ENCODE data around the gene MADD. TPM values are rescaled to one million over a fixed set of nuclear protein-coding genes. Genes with fewer than 3 reads are reported as not detected.

The MADD gene
- total and polyA plus RNA-seq, 10 of the 15 experiments (the other 5 are each of a cell fraction or from before 2014, with no cell fraction given) = 0.47 to 35.4 (median 17.6) TPM

GRCh38 chr11:47257517-47258316, 12.2 kb upstream of the MADD start, which contains the start of gene NR1H3:
Gene NR1H3 (plus strand): TSS chr11:47257996. CDS start chr11:47259217, 1,221 bp downstream.
- no peaks in the 10 kb centered on the region for H3K27me3 ChIP-seq (replicated peaks in 1 of 2; ENCODE audit: control insufficient read depth in 2 of 2, insufficient read depth in 2 of 2, low read length in 1 of 2)
- ChIA-PET SMC1A (ENCODE audit: uncharacterized antibody, unreplicated experiment) (interaction anchor here (0.9 to 2.8 kb wide), 6 partner anchors 9 to 197 kb away, joined by 3 to 35 read pairs (median 4); partner anchors contain the start of genes ACP2 and ARFGAP2), CTCF (interaction anchor here (1.1 to 3.6 kb wide), 11 partner anchors 9 to 168 kb away, joined by 3 to 33 read pairs (median 5); partner anchors contain the start of genes ACP2, DDB2, MADD and PACSIN3), POLR2A (interaction anchor here (1.0 kb wide), 1 partner anchor 9 kb away, joined by 3 read pairs; no protein-coding TSS in a partner anchor), RAD21 (ENCODE audit: unreplicated experiment) (interaction anchor here (2.7 kb wide), 2 partner anchors 43 to 154 kb away, joined by 11 to 16 read pairs; partner anchors contain the start of gene DDB2)
- no peaks in the 10 kb centered on the region for H4K20me1 ChIP-seq (ENCODE audit: control insufficient read depth, insufficient read depth)
- no peak within 1 kb of the TSS for H3K9ac ChIP-seq (ENCODE audit: control insufficient read depth, insufficient read depth, low read length)
- H2AFZ ChIP-seq (ENCODE audit: control insufficient read depth, low read depth, low read length) = no peak within 1 kb of the TSS
- no peak within 1 kb of the TSS for H3K27ac ChIP-seq (ENCODE audit: control insufficient read depth, insufficient read depth)
- no peaks in the 10 kb centered on the region for H3K36me3 ChIP-seq (ENCODE audit: control insufficient read depth in 2 of 2, insufficient read depth in 2 of 2, low read length in 1 of 2)
- in situ Hi-C loops (cut with MboI) (no loop called here), intact Hi-C loops (cut with micrococcal nuclease; ENCODE audit: unreplicated experiment) (no loop called here)
- H3K4me2 ChIP-seq (ENCODE audit: control insufficient read depth, insufficient read depth) = no peak within 1 kb of the TSS
- H3K4me1 ChIP-seq (ENCODE audit: control insufficient read depth, insufficient read depth, low read length) = no peaks in the 10 kb centered on the region
- FAIRE-seq (no peak), DNase-seq (ENCODE audit: low read depth, low spot score) (no peak), ATAC-seq (peak; percentile 45; the same call in 2 of the 3 replicates)
- no peaks in the 10 kb centered on the region for H3K79me2 ChIP-seq (ENCODE audit: control insufficient read depth, insufficient read depth, low read length)
- H3K4me3 ChIP-seq = no peak within 1 kb of the TSS
- H3K9me3 ChIP-seq (replicated peaks; ENCODE audit: control insufficient read depth, insufficient read depth, low read length) = no peaks in the 10 kb centered on the region
- BruUV-seq (replicated peaks) = no TSS peak
- WGBS (ENCODE audit: insufficient coverage, insufficient replicate concordance, low lambda C conversion rate, missing lambda C conversion rate) = 40% methylated on average over 10 of the region's 15 CpGs
- no peak for TF ChIP-seq RUNX3 (IDR thresholded peaks at IDR 0.05; ENCODE audit: low read length)
- TF ChIP-seq BHLHE40 (IDR thresholded peaks at IDR 0.05; ENCODE audit: borderline replicate concordance in 1 of 2, low read depth in 2 of 2, low read length in 1 of 2) = no peak
- TF ChIP-seq CBX5 (IDR thresholded peaks at IDR 0.05; ENCODE audit: low read depth) = no peak
- TF ChIP-seq SMC3 (IDR thresholded peaks at IDR 0.05; ENCODE audit: borderline replicate concordance, low read length) = peak; percentile 8; the same call in 1 of the 2 replicates
- TF ChIP-seq FOXK2 (IDR thresholded peaks at IDR 0.05) = no peak
- no peak for TF ChIP-seq USF2 (IDR thresholded peaks at IDR 0.05; ENCODE audit: borderline replicate concordance, low read depth, low read length)
- TF ChIP-seq, protein P1, sequence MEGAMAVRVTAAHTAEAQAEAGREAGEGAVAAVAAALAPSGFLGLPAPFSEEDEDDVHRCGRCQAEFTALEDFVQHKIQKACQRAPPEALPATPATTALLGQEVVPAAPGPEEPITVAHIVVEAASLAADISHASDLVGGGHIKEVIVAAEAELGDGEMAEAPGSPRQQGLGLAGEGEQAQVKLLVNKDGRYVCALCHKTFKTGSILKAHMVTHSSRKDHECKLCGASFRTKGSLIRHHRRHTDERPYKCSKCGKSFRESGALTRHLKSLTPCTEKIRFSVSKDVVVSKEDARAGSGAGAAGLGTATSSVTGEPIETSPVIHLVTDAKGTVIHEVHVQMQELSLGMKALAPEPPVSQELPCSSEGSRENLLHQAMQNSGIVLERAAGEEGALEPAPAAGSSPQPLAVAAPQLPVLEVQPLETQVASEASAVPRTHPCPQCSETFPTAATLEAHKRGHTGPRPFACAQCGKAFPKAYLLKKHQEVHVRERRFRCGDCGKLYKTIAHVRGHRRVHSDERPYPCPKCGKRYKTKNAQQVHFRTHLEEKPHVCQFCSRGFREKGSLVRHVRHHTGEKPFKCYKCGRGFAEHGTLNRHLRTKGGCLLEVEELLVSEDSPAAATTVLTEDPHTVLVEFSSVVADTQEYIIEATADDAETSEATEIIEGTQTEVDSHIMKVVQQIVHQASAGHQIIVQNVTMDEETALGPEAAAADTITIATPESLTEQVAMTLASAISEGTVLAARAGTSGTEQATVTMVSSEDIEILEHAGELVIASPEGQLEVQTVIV (IDR thresholded peaks at IDR 0.05; ENCODE audit: borderline replicate concordance, partially characterized antibody) = no peak
- TF ChIP-seq ZZZ3 (IDR thresholded peaks at IDR 0.05; ENCODE audit: control insufficient read depth, insufficient read length, low read depth) = no peak
- TF ChIP-seq EGR1 (IDR thresholded peaks at IDR 0.05; ENCODE audit: borderline replicate concordance in 1 of 2, low read depth in 2 of 2, low read length in 2 of 2) = peak in 1 of 2 experiments; percentile 7; a peak in 1 of 3 replicates
- TF ChIP-seq RAD21 (IDR thresholded peaks at IDR 0.05; ENCODE audit: insufficient read depth, low read depth, low read length) = peak; percentile 54
- no peak for TF ChIP-seq RBBP5 (conservative IDR thresholded peaks at IDR 0.05)
- TF ChIP-seq, protein P2, sequence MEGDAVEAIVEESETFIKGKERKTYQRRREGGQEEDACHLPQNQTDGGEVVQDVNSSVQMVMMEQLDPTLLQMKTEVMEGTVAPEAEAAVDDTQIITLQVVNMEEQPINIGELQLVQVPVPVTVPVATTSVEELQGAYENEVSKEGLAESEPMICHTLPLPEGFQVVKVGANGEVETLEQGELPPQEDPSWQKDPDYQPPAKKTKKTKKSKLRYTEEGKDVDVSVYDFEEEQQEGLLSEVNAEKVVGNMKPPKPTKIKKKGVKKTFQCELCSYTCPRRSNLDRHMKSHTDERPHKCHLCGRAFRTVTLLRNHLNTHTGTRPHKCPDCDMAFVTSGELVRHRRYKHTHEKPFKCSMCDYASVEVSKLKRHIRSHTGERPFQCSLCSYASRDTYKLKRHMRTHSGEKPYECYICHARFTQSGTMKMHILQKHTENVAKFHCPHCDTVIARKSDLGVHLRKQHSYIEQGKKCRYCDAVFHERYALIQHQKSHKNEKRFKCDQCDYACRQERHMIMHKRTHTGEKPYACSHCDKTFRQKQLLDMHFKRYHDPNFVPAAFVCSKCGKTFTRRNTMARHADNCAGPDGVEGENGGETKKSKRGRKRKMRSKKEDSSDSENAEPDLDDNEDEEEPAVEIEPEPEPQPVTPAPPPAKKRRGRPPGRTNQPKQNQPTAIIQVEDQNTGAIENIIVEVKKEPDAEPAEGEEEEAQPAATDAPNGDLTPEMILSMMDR (IDR thresholded peaks at IDR 0.05 in 2 of 3, conservative IDR thresholded peaks at IDR 0.05 in 1 of 3; ENCODE audit: control insufficient read depth in 2 of 3, extremely low read depth in 1 of 3, insufficient read depth in 1 of 3, low read depth in 3 of 3, low read length in 3 of 3) = peak in 2 of 3 experiments; percentile 22 to 43; a peak in 3 of 6 replicates
- no peak for TF ChIP-seq PAX8 (IDR thresholded peaks at IDR 0.05)
- TF ChIP-seq KLF5 (IDR thresholded peaks at IDR 0.05; ENCODE audit: partially characterized antibody) = no peak
- no peak for TF ChIP-seq NFYA (IDR thresholded peaks at IDR 0.05; ENCODE audit: borderline replicate concordance, low read depth, low read length)
- no peak for TF ChIP-seq ATF3 (IDR thresholded peaks at IDR 0.05; ENCODE audit: borderline replicate concordance, extremely low read depth, low read depth, low read length)

Measured in GM12878 (cell line).